ENCODE data around the gene ZNF526.
"Not testable (repeated sequence)": the region's sequence is repeated elsewhere in the genome, so short reads cannot be mapped to it uniquely, and the experiment has no call there.

Gene ZNF526

GRCh38 chr19:42266928-42267603 lies 47.0 kb downstream of the ZNF526 start:
- not testable (repeated sequence) for DNase-seq (ENCODE audit: low read depth)

DNA sequence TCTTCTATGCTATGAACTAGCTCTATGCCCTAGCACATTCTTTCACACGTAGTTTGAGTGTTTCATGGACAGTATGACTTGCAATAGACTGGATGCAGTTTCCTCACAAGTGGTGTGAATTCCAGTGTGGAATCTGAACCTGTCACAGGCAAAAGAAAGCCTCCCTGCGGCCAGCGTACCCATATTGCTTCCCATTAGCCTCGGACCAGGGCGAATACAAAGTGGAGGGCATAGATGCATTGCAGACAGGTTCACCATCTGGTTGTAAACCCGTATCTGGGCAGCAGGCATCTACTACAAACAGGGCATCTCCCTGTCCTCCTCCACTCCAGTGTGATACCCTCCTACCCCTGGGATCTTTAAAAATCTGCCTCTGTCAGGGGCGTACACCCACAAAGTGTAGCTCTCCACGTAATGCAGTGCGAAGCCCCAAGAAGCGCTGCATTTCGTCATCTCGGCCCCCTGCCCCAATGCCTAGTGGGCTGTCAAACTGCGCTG lies 47.6 kb downstream of the ZNF526 start:
- no peak for DNase-seq (ENCODE audit: low read depth)

DNA sequence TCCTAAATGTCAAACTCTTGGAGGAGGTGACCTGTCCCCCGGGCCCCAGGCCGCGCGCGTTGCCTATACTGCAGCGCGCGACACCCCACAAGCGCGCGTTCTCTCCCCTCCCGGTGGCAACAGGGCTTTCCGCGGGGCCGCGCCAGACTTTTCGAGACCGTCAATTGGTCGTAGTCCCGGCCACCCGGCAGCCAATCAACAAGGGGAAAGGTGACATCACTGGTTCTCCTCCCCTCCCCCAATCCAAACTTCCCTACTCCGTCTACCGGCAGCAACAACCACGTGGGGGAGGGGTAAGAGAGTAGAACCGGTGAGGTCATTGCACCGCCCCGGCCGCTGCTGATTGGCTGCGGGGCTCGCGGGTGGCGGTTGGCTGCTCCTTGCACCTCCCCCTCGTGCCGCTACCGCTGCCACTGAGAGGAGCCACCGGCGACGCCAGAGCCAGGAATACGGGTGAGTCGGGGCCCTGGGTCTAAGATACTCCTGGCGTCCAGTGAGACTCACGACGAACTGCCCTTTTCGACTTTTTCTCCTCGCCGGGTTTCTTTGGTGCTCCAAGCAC lies 48.1 kb downstream of the ZNF526 start:
- peak; percentile 94 for DNase-seq (ENCODE audit: low read depth)

- peak; percentile 98 for DNase-seq (ENCODE audit: low read depth)
These were observed 48.8 kb downstream of the ZNF526 start, which contains the start of gene CIC for GRCh38 chr19:42268704-42269477. Gene CIC (plus strand): TSS chr19:42269252. CDS start chr19:42271784, 2,532 bp downstream.

GRCh38 chr19:42269478-42270345 lies 49.6 kb downstream of the ZNF526 start:
- no peak for DNase-seq (ENCODE audit: low read depth)

- peak; percentile 38 for DNase-seq (ENCODE audit: low read depth)
These were observed 50.4 kb downstream of the ZNF526 start for GRCh38 chr19:42270346-42271044.

DNA sequence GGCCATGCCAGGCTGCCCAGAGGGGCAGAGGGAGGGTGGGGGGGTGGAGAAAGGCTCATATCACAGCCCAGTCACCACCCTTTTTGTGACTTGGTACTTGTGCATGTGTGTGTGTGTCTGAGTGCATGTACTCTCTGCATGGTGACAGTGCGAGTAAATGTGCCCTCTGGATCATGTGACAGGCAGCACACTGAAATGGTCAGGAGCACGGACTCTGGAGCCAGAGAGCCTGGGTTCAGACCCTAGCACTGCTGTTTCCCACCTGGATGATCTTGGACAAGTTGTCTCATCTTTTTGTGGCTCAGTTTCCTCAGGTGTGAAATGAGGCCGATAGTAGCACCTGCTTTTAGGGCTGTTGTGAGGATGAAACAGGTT lies 50.9 kb downstream of the ZNF526 start:
- DNase-seq (ENCODE audit: low read depth): no peak

DNA sequence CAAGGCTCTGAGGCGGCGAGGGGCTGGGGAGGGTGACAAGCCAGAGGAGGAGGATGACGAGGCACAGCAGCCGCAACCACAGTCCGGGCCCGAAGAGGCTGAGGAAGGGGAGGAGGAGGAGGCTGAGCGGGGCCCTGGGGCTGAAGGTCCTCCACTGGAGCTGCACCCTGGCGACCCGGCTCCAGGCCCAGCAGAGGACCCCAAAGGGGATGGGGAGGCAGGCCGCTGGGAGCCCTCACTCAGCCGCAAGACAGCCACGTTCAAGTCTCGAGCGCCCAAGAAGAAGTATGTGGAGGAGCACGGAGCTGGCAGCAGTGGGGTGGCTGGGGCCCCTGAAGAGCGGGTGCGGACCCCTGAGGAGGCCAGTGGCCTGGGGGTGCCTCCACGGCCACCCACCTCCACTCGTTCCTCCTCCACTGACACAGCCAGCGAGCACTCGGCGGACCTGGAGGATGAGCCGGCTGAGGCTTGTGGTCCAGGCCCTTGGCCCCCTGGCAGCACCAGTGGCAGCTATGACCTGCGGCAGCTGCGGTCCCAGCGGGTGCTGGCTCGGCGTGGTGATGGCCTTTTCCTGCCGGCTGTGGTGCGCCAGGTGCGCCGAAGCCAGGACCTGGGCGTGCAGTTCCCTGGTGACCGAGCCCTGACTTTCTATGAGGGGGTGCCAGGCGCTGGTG lies 51.9 kb downstream of the ZNF526 start:
- DNase-seq (ENCODE audit: low read depth): no peak

DNA sequence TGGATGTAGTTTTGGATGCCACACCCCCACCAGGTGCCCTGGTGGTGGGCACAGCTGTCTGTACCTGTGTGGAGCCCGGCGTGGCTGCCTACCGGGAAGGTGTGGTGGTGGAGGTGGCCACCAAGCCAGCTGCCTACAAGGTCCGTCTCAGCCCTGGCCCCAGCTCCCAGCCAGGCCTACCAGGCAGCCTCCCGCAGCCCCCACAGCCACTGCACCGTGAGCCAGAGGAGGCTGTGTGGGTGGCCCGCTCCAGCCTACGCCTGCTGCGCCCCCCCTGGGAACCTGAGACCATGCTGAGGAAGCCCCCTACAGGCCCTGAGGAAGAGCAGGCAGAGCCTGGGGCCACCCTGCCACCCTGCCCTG lies 52.4 kb downstream of the ZNF526 start:
- DNase-seq (ENCODE audit: low read depth): no peak

DNA sequence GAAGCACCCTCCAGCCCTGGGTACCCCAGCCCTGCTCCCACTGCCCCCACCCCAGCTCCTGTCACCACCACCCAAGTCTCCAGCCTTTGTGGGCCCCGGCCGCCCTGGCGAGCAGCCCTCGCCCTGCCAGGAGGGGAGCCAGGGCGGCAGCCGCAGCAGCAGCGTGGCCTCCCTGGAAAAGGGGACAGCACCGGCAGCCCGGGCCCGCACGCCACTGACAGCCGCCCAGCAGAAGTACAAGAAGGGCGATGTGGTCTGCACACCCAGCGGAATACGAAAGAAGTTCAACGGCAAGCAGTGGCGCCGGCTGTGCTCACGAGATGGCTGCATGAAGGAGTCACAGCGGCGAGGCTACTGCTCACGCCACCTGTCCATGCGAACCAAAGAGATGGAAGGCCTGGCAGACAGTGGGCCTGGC lies 52.9 kb downstream of the ZNF526 start:
- no peak for DNase-seq (ENCODE audit: low read depth)

DNA sequence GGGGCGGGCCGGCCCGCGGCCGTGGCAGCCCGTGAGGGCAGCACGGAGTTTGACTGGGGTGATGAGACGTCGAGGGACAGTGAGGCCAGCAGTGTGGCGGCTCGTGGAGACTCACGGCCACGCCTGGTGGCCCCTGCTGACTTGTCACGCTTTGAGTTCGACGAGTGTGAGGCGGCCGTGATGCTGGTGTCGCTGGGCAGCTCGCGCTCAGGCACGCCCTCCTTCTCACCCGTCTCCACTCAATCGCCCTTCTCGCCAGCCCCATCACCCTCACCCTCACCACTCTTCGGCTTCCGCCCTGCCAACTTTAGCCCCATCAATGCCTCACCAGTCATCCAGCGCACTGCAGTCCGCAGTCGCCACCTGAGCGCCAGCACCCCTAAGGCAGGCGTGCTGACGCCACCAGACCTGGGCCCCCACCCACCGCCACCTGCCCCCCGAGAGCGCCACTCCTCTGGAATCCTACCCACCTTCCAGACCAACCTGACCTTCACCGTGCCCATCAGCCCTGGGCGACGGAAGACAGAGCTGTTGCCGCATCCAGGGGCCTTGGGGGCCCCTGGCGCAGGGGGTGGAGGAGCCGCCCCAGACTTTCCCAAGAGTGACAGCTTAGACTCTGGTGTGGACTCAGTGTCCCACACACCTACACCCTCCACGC lies 53.4 kb downstream of the ZNF526 start:
- DNase-seq (ENCODE audit: low read depth): no peak

GRCh38 chr19:42274065-42274682 lies 54.1 kb downstream of the ZNF526 start:
- DNase-seq (ENCODE audit: low read depth): no peak

- no peak for DNase-seq (ENCODE audit: low read depth)
These were observed 55.0 kb downstream of the ZNF526 start for GRCh38 chr19:42275103-42275502.

GRCh38 chr19:42275517-42275916 lies 55.4 kb downstream of the ZNF526 start:
- DNase-seq (ENCODE audit: low read depth): no peak

DNA sequence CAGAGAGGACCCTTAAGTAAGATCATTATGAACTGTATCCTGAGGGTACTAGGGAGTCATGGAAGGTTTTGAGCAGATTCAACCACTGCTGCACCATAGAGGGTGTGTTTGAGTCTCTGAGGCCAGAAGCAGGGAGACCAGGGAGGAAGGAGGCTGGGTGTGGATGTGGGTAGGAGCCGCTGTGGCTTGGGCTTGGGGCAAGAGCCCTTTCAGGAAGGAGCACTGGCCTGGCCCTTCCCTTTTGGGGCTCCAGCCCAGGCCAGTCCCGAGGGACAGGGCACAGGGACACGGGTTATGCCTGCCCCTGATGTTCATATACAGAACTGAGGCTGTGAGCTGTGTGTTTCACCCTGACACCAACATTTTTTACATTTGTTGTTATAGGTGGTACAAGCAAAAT lies 56.2 kb downstream of the ZNF526 start:
- no peak for DNase-seq (ENCODE audit: low read depth)

DNA sequence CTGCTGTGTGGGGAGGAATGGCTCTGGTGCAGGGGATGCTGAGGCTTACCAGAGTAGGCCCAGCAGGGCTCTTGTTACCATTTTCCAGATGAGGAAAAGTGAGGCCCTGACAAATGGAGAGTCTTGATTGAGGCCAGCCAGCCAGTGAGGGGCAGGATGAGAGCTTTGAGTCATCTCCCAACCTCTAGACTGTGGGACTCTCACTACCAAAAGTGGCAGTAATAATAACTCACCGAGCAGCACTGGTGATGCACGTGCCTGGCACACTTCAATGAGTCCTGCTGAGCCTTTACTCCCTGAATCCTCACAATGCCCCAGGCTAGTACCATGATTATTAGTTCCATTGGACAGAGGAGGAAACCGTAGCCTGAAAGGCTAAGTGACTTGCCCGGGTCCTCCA lies 56.7 kb downstream of the ZNF526 start:
- no peak for DNase-seq (ENCODE audit: low read depth)
